ENCODE measurements around the gene OTUB1.

GRCh38 chr11:64010783-64011182 lies 24.5 kb downstream of the OTUB1 start:
- TF ChIP-seq CTCF (IDR thresholded peaks at IDR 0.05) (no peak), EZH2 (IDR thresholded peaks at IDR 0.05; ENCODE audit: borderline replicate concordance, insufficient read depth, low read depth, low read length, poor library complexity, severe bottlenecking) (no peak)
